Stimulated activated CD8-positive, alpha-beta memory T cell treated with anti-CD3 and anti-CD28 coated beads, Interleukin-12 subunit alpha, Interleukin-12 subunit beta, amount 100 ng/mL, for 1 hour (primary cell): ENCODE results near the gene SANBR.
"Not testable (repeated sequence)": the region's sequence is repeated elsewhere in the genome, so short reads cannot be mapped to it uniquely, and the experiment has no call there.

Experiments
- DNase-seq: peaks from one replicate; pipeline ENCODE4 v3.0.0-alpha.2; 2020; ENCODE audit warnings: low read depth

Gene SANBR

DNA sequence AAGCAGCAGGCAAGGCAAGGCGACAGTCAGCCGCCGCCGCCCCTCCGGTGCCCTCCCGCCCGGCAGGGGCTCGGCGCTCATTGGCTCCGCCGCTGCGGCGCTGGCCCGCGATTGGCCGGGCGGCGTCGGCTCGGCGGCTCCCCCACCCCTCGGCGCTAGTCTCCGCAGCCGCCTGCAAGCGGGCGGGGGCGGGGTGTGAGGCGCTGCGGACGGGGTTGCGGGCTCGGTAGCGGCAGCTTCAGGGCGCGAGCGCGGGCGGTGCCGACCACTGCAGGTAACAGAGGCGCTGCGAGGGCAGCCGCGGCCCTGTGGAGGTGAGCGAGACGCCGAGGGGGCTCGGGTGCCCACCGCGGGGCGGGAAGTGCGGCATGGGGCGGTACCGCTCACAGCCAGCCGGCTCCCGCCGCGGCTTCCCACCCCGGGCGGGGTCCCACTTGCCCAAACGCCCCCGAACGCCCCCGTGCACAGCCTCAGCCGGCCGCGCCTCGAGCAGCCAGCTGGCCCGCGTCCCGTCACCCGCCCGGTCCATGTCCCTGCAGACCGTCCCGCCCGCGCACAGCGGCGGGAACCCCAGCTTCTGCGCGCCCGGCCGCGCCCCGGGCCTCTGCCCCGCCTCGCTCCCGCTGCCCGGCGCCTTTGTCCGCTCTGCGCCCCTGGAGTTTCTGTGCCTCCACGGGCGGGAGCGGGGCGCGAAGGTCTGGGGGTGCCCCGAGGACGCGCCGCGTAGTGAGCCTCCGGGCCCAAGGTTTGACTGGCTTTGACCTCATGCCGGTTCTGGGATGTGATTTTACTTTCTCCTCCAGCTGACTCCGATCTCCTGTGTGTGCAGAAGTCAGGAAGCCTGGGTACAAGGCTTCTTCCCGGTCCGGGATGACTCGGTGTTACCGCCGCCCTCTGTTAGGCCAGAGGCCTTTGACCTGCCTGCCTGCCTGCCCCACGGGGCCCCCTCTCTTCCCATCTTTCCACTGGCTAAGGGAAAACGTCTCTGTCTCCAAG is at the start of gene SANBR:
Gene SANBR, plus strand, starts transcription at position 158 of the 996 bp plus-strand sequence. CDS start 4,480 bp downstream, outside the sequence.
- peak; percentile 62 for DNase-seq

GRCh38 chr2:61015976-61016375 is 49.7 kb upstream of the SANBR start:
- no peak for DNase-seq

DNA sequence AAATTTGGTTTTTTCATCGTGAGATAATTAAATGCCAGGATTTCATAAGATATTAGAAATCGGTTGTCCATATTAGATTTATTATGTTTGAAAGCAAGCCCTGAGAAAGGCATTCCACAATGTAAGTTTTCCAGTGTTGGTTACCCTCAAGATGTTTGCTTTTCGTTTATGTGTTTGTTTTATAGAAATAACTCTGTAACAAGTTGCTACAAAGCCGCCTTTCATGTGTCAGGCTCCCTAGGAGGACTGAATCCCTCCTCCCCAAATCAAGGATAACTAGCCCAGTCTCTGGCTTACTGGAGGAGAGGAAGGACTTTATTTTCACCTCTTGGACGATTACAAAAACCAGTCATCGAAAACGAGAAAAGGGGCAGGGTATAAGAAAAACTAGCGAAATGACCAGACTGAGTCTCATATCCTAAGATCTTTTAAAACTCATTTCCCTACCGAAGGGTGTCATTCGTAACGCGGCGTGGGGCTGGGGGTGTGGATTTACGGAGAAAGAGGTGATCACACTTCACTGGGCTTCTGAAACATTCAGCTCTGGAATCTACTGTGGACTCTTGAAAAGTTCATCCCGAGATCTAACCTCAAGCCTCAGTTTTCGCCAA is 49.2 kb upstream of the SANBR start:
- no peak for DNase-seq

DNA sequence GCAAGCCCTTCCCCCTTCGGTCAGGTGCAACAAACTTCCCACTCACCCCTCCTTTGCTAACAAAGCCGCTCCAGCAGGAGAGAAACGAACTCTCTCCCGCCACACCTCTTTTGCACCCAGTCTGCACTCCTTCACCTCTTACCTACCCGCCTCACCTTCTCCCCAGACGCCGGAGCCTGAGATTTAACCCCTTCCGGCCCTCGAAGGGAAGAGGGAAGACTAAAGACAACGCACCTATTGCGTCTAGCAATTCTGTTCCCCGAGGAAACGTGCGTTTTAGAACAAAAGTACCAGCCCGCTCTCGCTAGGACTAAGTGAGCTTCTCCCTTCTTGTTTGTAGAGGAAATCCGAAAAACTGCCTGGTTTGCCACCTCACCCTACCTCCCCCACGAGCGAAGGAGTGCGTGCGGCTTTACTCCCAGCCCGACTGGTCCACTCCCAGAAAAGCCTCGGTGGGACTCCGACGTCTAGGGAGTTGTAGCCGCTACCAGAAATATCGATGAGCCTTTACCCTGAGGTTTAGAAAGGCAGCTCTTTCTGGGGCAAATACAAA is 48.6 kb upstream of the SANBR start:
- DNase-seq, result peak; percentile 52

DNA sequence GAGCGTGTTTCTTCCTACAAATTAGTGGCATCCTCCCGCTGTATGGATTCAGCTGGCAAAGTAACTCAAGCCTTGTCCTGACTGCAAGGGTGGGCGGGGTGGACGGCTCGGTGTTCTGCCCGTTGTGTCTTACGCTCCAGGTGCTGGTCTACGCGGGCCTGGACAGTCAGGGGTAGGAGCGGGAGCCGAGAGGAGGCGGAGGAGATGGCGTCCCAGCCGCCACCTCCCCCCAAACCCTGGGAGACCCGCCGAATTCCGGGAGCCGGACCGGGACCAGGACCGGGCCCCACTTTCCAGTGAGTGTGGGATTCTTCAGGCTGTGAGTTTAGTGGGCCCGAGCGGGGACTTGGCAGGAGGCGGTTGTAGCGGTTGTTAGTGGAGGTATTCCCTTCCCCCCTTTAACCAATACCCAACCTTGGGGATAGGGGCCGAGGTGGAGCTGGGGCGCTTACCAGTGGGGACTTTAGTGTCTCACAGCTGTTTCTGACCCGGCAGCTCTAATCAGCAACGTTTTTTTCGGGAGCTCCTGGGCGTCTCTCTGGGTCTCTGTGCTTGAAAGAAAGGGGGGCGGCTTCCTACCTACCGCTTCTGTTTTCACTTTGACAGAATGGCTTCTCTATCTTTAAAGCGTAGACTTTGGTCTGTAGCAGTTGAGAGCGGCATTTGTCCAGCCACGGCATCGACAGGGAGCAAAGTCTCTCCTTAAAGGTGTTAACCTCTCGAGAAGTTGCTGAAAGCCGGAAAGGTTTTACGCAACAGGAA is 47.9 kb upstream of the SANBR start, which contains the start of the genes PEX13 and PUS10:
Gene PEX13, plus strand, starts transcription at position 165 of the 762 bp plus-strand sequence. Its CDS starts 40 bp downstream, at position 205.
Gene PUS10, minus strand, starts transcription at position 700 of the 762 bp plus-strand sequence. CDS start 6,365 bp downstream, outside the sequence.
- peak; percentile 35 for DNase-seq

DNA sequence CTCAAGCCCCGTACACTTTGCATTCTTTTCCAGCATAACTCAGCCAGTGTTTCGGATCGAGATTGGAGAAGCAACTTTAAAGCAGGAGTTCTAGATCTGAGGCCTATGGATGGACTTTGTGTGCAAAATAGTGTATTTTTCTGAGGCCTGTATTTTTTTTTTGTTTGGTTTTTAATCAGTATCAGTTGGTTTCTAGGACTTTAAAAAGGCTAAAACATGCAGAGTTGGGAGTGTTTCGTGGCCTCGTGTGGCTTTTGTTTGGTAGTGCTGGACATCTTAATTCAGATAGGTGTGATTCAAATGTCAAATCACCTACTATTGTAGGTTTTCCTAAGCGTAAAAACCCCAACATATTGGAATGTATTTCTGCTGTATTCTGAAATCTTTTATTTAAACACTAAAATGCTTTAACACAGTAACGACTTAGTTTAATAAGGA is 47.3 kb upstream of the SANBR start:
- DNase-seq, result no peak

DNA sequence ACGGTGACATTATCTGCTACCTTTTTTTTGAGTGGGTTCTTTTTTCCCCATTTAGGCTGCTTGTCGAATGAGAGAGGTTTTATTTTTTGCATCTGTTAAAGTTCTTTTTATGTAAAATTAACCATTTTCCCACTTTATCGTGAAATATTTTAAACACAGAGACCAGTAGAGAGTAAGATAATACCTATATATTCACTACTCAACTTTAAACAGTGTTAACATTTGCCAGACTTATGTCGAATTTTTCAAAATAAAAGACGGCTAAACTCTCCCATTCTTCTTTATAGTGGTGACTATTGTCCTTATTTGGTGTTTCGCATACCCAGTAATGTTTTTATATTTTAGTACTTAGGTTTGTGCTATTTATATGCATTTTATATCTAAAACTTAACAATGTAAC is 46.9 kb upstream of the SANBR start:
- no peak for DNase-seq

GRCh38 chr2:61021228-61021660 is 44.4 kb upstream of the SANBR start:
- DNase-seq, result no peak

DNA sequence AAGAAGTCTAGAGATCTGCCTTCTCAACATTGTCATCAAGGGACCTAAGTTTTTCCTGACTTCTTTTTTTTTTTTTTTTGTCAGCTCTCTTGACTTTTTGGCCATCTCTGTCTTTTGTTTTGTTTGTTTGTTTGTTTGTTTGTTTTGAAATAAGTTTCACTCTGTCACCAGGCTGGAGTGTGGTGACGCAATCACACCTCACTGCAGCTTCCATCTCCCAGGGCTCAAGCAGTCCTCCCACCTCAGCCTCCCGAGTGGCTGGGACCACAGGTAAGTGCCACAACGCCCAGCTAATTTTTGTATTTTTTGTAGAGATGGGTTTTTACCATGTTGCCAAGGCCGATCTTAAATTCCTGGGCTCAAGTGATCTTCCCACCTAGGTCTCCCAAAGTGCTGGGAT is 42.0 kb upstream of the SANBR start:
- DNase-seq, result no peak

GRCh38 chr2:61029533-61029932 is 36.1 kb upstream of the SANBR start:
- DNase-seq, result no peak

GRCh38 chr2:61034592-61034991 is 31.1 kb upstream of the SANBR start:
- not testable (repeated sequence) for DNase-seq

GRCh38 chr2:61036643-61037042 is 29.0 kb upstream of the SANBR start:
- not testable (repeated sequence) for DNase-seq

- no peak for DNase-seq
Measured at GRCh38 chr2:61042807-61043206, 22.9 kb upstream of the SANBR start.

DNA sequence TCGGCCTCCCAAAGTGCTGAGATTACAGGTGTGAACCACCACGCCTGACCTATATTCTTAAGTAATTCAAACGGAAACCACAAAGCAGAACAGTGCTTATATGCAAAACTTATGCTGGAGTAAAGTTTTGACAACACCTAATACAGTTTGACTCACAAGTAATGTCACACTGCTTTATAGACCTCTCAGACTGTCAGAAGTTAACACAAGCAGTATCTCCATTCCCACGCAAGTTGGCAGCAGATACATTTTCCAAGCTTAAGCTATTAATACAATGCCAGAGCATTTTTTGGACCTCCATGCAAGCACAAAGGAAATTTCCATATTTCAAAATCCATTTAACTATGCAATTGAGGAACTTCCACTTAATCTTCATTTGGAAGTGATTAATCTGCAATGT is 21.0 kb upstream of the SANBR start:
- DNase-seq, result no peak

DNA sequence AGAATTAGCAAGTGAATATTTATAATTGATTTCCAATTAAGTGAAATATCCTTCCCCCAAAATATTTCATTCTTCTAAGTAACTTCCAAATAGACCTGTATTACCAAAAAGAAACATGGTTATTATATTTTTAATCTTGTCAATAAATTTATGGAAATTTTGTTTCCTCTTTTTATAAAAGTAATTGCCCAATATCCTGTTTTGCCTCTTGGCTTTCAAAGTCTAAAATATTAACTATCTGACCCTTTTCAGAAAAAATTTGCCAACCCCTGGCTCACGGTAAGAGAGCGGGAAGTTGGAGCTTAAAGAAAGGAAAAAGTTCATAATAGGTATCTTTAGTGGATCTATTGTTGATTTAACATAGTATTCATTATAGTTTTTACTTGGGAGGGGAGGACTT is 20.4 kb upstream of the SANBR start:
- no peak for DNase-seq

- DNase-seq, result no peak
Measured at GRCh38 chr2:61045999-61046398, 19.7 kb upstream of the SANBR start.

GRCh38 chr2:61055557-61055956 is 10.1 kb upstream of the SANBR start:
- DNase-seq, result no peak

- no peak for DNase-seq
Measured at GRCh38 chr2:61057562-61057961, 8.1 kb upstream of the SANBR start.

DNA sequence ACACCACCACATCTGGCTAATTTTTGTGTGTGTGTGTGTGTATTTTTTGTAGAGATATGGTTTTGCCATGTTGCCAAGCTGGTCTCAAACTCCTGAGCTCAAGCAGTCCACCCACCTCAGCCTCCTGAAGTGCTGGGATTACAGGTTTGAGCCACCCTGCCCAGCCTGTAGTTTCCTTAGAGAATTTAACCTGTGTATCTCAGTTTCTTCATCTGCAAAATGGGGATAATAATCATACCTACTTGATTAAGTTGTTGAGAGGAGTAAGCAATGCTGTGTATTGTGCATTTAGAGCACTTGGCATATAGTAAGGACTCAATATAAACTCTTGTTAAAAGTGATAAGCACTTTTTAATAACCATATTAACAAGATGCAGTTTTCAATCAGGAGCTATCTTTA is 6.3 kb upstream of the SANBR start:
- DNase-seq, result no peak

GRCh38 chr2:61074100-61074499 is 8.4 kb downstream of the SANBR start:
- no peak for DNase-seq

GRCh38 chr2:61085883-61086282 is 20.2 kb downstream of the SANBR start:
- DNase-seq, result no peak

- no peak for DNase-seq
Measured at GRCh38 chr2:61089797-61090196, 24.1 kb downstream of the SANBR start.
